HepG2 (cell line): ENCODE data around the gene C1QTNF1. TPM values are rescaled to one million over a fixed set of nuclear protein-coding genes. Genes with fewer than 3 reads are reported as not detected.

Experiments used
- AGO1 ChIP-seq: fragments of 200-400 bp; formaldehyde crosslinking; IDR thresholded peaks from 2 replicates; pipeline ENCODE4 v1.6.1; 2017; ENCODE audit warnings: mild to moderate bottlenecking, low read depth, low read length, moderate library complexity; ENCODE audit not compliant: poor library complexity, severe bottlenecking
- CBX5 ChIP-seq: sonication (generic); formaldehyde crosslinking; IDR thresholded peaks from 2 replicates; pipeline ENCODE4 v1.4.0; 2020; ENCODE audit warnings: missing genetic modification reagents, borderline replicate concordance
- HOXA9 ChIP-seq: sonication (generic); formaldehyde crosslinking; IDR thresholded peaks from 2 replicates; pipeline ENCODE4 v1.8.1; 2022; ENCODE audit warnings: missing genetic modification reagents, mild to moderate bottlenecking, moderate library complexity, borderline replicate concordance
- MIER3 ChIP-seq: IDR thresholded peaks from 2 replicates; pipeline ENCODE4 v1.6.1; 2016; ENCODE audit warnings: missing compliant biosample characterization, borderline replicate concordance
- MIXL1 ChIP-seq: IDR thresholded peaks from 2 replicates; pipeline ENCODE4 v1.6.1; 2016
- MXI1 ChIP-seq: IDR thresholded peaks from 3 replicates; pipeline ENCODE4 v1.6.1; 2012; ENCODE audit warnings: low read depth, low read length, inconsistent platforms, borderline replicate concordance
- REPIN1 ChIP-seq: sonication (generic); formaldehyde crosslinking; IDR thresholded peaks from 2 replicates; pipeline ENCODE4 v1.8.0; 2022; ENCODE audit warnings: missing genetic modification reagents, low read depth, mild to moderate bottlenecking, borderline replicate concordance
- SRSF1 ChIP-seq: fragments of 200-400 bp; formaldehyde crosslinking; optimal IDR thresholded peaks from 2 replicates; pipeline ENCODE3; 2017; ENCODE audit warnings: mild to moderate bottlenecking, low read depth, low read length, moderate library complexity
- TBX3 ChIP-seq: fragments of 450-650 bp; IDR thresholded peaks from 2 replicates; pipeline ENCODE4 v1.6.1; 2017; ENCODE audit warnings: antibody characterized with exemption, mild to moderate bottlenecking, inconsistent platforms, borderline replicate concordance
- TMF1 ChIP-seq: sonication (generic); formaldehyde crosslinking; IDR thresholded peaks from 2 replicates; pipeline ENCODE4 v1.8.1; 2022; ENCODE audit warnings: low read depth, missing genetic modification reagents
- ZNF292 ChIP-seq: sonication (generic); formaldehyde crosslinking; IDR thresholded peaks from 2 replicates; pipeline ENCODE4 v1.8.1; 2022; ENCODE audit warnings: mild to moderate bottlenecking, low read depth, missing genetic modification reagents, borderline replicate concordance
- polyA plus RNA-seq, 8 experiments: library from polyadenylated mRNA; depleted of rRNA in 3 of 8; stranded (reverse) in 7 of 8; unstranded in 1 of 8; fragments of >200 nt; fragmentation: Illumina TruSeq in 4 of 8; extraction: Trizol in 4 of 8; gene quantifications; 2 replicates each; pipeline versions ENCODE4 v1.2.1 to v1.2.3, GENCODE V29; 2011 to 2016; ENCODE audit warnings: low read depth in 4 of 8, missing spikeins in 1 of 8, mixed read lengths in 1 of 8; ENCODE audit not compliant: insufficient read depth in 1 of 8
- total RNA-seq, 5 experiments: library from RNA; depleted of rRNA; stranded (reverse); fragments of >200 nt; fragmentation: Illumina TruSeq; extraction: Trizol; gene quantifications; 2 replicates each; pipeline ENCODE4 v1.2.3, GENCODE V29; 2016; ENCODE audit warnings: low read depth in 1 of 5
- TF ChIP-seq, protein P1 (sequence below): IDR thresholded peaks from 2 replicates; pipeline ENCODE4 v1.6.1; 2016; ENCODE audit warnings: low read depth, control low read depth

C1QTNF1 gene
- total and polyA plus RNA-seq, 2 of the 13 experiments (the other 11 are each of a cell fraction or from before 2014, with no cell fraction given): 0.18 to 0.86 TPM

DNA sequence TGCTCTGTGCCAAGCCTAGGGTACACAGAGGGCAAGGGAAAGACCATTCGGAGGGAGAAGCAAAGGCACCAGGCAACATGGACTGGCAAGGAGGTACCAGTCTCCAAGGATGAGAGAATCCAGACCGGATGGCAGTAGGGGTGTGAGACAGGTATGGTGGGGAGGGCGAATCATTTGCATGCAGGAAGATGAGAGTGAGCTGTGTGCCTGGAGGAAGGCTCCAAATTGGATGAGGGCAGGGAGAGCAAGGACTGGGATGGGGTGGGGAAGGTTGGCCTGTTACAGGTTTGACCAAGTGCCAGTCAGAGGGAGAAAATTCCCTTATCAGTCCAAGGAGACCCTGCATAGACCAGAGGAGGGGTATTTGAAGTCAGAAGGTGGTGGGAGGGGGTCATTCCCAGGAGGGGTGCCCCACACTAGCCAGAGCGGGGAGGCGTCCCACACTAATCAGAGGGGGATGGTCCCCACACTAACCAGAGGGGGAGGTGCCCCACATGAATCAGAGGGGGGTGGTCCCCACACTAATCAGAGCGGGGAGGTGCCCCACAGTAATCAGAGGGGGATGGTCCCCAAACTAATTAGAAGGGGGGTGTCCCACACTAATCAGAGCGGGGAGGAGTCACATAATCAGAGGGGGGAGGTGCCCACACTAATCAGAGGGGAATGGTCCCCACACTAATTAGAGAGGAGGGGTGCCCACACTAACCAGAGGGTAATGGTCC lies 15.1 kb upstream of the C1QTNF1 start (continued):
- no peak for TF ChIP-seq HOXA9
- 0 out of 2 replicates have a peak, but pooled peaks have one; percentile 12 for TF ChIP-seq TBX3
- no peak for TF ChIP-seq MIXL1 (CRISPR knock-in tag)
- no peak for TF ChIP-seq AGO1
- TF ChIP-seq TMF1 (CRISPR knock-in tag): no peak
- no peak for TF ChIP-seq SRSF1
- TF ChIP-seq MXI1: no peak
- no peak for TF ChIP-seq ZNF292
- no peak for TF ChIP-seq REPIN1 (CRISPR knock-in tag)
- TF ChIP-seq, protein P1, sequence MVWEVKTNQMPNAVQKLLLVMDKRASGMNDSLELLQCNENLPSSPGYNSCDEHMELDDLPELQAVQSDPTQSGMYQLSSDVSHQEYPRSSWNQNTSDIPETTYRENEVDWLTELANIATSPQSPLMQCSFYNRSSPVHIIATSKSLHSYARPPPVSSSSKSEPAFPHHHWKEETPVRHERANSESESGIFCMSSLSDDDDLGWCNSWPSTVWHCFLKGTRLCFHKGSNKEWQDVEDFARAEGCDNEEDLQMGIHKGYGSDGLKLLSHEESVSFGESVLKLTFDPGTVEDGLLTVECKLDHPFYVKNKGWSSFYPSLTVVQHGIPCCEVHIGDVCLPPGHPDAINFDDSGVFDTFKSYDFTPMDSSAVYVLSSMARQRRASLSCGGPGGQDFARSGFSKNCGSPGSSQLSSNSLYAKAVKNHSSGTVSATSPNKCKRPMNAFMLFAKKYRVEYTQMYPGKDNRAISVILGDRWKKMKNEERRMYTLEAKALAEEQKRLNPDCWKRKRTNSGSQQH (CRISPR knock-in tag): 0 out of 2 replicates have a peak, but pooled peaks have one; percentile 51
- TF ChIP-seq MIER3 (CRISPR knock-in tag): no peak
- no peak for TF ChIP-seq CBX5 (CRISPR knock-in tag)
